ENCODE results near the gene DCBLD1.

GRCh38 chr6:117550078-117550600 is 67.7 kb downstream of the DCBLD1 start:
- no peak for TF ChIP-seq CTCF (IDR thresholded peaks at IDR 0.05; ENCODE audit: extremely low read depth in 1 of 2, insufficient read depth in 1 of 2, low read depth in 1 of 2, low read length in 2 of 2)
- TF ChIP-seq POLR2A (IDR thresholded peaks at IDR 0.05; ENCODE audit: low read depth, low read length), result no peak
- no peak for TF ChIP-seq POLR2AphosphoS5 (IDR thresholded peaks at IDR 0.05; ENCODE audit: insufficient read depth, low read depth, low read length)
- no peak for TF ChIP-seq JUN (IDR thresholded peaks at IDR 0.05; ENCODE audit: borderline replicate concordance, insufficient read depth, insufficient read length, low read depth)
- TF ChIP-seq EZH2 (IDR thresholded peaks at IDR 0.05; ENCODE audit: borderline replicate concordance, low read depth, low read length, severe bottlenecking), result no peak

All from endothelial cell of umbilical vein (primary cell).